NCI-H2107 treated with DMSO at 0.1 percent for 48 hours (cell line): ENCODE data around the gene FBXW11.
"Not testable (repeated sequence)": the region's sequence is repeated elsewhere in the genome, so short reads cannot be mapped to it uniquely, and the experiment has no call there.

ENCODE experiments used
- DNase-seq: peaks from one replicate; lab custom pipeline; 2025; ENCODE audit not compliant: unreplicated experiment; lab: John Stamatoyannopoulos, UW

The FBXW11 gene

GRCh38 chr5:171915700-171916099 is 90.7 kb downstream of the FBXW11 start:
- not testable (repeated sequence) for DNase-seq

DNA sequence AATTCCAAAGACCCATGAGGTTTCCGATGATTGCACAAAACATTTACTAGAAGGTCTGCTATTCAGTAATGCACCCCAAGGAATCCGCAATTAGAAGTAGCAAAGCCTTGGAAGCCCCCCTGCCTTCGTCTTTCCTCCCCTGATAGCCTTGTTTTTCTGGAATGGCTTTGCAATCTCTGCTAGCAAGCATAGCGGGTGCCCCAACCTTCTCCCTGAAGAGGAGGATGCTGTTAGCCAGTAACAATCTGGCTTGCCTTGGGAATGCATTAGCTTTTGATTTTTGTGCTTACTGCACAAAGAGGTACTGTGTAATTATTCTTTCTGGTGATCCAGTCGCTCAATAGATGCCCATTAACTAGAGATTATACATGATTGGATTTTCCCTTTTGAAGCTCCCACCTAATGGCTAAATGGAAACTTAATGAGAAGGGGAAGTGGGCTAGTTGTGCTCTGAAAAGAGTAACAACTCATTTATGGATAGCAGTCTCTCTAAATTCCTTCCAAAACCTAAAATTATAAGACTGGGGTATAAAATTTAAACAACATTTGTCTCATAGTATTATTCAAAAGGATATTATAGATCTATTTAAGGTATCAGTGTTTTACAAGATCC is 91.6 kb downstream of the FBXW11 start:
- DNase-seq: no peak

DNA sequence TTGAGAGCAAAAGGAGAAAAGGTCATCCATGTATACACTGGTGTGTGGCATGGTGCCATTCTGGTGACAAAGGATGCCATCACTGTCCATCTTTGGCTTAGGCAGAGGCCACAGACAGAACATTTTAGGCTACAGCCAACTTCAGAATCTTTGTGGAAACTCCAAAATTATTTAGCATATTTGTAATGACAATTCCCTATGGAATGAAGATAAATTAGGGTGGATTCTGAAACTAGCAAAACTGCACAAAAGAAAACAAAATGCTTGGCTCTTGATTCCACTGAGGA is 92.5 kb downstream of the FBXW11 start:
- no peak for DNase-seq

GRCh38 chr5:171911152-171911551 is 95.3 kb downstream of the FBXW11 start:
- DNase-seq: no peak

DNA sequence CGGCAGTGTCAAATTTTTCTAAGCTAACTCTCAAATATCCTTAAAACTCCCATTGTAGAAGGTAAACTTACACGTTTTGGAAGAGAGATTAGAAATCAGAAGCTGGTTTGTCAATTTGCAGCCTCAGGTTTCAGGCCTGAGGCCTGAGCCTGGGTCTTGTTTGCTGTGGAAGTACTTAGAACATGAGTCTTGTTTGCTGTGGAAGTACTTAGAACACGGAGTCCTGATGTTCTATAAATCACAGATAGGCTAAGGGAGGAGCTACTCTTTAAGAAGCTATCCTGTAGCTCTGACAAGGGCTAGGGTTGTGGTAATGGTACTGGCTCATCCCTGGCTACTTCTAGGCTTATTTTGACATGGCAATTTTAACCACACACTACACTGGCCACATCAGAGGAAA is 97.8 kb downstream of the FBXW11 start:
- no peak for DNase-seq

DNA sequence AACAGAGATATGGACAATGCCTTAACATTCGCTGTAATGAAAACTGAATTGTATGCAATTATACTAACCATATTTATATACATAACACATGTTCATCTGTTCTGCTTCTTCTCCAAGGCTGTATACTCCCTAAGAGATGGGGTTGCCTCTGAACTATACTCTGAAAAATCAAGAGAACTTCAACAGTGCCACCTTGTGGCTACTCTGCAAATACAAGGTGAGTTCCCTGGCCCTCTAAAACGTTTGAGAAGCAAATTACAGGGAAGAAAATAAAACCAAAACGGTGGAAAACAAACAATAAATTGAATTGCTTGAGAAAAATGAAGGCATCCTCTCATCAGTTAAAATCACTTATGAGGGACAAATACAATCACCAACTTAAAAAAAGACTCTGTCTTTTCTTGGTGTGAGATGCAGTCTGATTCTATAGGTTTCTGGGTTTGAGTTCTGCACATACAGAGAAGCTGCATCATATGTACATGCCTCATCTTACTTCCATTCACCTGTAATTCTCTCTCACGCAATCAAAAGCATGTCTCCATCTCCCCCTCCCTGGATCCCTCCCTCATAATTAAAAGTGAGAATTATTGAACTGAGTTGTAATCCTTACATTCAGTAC is 98.6 kb downstream of the FBXW11 start:
- DNase-seq: no peak

DNA sequence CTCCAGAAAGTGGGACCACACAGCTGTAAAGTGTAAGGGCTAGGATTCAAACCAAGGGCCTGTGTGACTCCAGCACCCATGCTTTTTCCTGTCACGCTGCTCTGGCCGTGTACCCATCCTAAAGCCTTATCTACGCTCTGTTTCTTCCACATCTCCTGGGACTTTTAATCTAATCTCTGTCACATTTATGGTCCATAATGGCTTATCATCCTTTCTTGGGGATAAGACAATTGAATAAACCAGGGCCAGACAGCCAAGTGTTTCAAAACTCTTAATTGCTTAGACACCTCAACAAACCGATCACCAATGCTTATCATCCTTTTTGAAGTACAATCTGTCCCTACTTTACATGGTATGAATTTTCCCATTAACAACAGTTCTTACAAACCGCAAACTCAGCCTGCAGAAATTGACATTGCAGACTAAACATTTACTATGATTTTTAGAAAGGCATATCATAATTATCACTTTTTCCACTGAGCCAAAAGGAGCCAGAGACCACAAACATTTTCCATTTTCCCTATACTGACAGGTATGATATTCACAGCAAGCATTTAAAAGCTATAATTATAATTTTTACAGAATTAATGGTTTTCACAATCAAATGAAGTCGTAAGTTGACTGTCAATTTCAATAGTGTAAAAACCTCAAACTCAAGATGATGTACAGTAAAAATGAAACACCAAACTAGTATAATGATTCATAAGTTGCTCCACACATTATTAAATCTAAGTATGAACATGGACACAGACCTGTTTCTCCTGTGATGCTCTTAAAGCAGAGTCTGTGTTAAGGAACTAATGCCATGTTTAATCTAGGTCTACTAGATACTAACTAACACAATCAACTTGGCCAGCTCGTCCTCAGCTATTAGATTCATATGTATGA is 99.5 kb downstream of the FBXW11 start:
- DNase-seq: no peak

DNA sequence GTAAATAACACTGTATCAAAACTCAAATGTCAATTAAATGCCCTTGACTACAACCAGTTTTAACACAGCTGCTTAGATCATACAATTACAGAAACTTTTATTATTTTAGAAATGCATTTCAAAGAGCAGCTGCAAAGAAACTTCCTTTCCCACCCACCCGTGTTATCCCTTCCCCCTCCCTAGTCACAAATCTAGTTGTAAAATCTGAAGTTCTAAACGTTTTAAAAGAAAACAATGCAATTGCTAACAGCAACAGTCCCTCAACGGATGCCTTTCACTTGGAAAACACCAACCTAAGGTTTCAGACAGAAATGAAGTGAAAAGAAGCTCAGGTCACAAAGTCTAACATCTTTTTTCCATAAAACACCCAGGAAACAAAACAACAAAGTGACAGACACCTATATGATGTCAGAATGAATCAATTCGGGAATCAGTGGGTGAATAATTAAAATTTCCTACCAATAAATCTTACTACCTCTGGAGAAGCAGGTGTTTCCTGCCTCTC is 100.3 kb downstream of the FBXW11 start:
- DNase-seq: no peak

- no peak for DNase-seq
Observed at GRCh38 chr5:171904886-171905285, 101.6 kb downstream of the FBXW11 start.

- DNase-seq: no peak
Observed at GRCh38 chr5:171901764-171902163, 104.7 kb downstream of the FBXW11 start.

GRCh38 chr5:171899792-171900191 is 106.6 kb downstream of the FBXW11 start:
- no peak for DNase-seq

- DNase-seq: no peak
Observed at GRCh38 chr5:171898879-171899278, 107.6 kb downstream of the FBXW11 start.

DNA sequence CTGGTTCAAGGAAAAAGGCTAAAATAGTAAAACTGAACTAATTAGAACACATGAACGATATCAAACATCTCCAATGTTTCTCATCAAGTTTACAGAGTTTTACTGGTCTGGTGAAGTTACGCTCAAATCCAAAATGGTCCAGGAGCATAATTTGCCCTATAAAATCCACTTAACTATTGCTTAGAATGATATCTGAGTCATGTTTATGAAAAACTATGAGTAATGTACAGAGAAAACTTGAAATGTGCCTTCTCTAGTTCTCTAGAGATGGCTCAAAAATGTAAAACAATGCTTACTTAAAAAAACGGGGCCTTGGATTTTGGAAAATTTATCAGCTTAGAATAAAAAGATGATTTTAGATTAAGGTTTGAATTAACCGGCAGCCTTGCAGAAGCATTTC is 108.1 kb downstream of the FBXW11 start:
- DNase-seq: no peak

- no peak for DNase-seq
Observed at GRCh38 chr5:171897231-171897630, 109.2 kb downstream of the FBXW11 start.

DNA sequence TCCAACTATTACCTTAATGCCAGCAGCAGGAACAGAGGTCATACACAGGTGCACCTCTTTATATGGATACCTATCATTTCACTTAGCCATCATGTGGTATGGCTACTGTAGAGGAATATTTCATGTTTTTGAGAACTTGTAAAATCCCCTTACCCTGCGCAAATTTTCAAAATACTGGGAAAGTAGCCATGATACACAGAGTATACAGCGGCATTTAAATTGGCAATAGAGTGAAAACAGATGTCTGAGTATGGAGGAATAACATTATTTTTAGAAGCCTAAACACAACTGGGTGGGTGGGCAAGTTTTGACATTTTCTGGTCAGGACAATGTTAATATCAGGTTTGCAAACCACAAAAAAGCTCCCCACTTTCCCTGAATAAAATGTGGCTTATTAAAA is 111.4 kb downstream of the FBXW11 start:
- no peak for DNase-seq

GRCh38 chr5:171893290-171893886 is 113.0 kb downstream of the FBXW11 start:
- DNase-seq: no peak

DNA sequence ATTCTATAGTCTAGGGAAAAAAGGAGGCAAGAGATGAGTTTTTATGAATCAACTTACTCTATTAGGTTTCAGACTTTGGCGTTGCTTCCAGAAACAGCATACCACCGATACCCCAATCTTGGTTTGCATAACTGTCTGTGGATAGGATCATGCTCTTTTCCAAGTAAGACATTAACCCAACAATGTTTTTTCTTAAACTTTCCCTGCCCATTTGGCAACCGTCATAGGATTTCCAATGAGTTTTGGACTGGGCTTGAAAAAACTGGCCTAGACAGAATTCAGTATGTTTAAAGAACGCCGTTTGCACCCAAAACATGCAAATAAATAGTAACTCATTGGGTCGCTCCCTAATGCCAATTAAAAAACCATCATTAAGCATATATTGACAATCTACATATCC is 114.8 kb downstream of the FBXW11 start:
- DNase-seq: no peak

GRCh38 chr5:171891150-171891549 is 115.3 kb downstream of the FBXW11 start:
- DNase-seq: no peak

DNA sequence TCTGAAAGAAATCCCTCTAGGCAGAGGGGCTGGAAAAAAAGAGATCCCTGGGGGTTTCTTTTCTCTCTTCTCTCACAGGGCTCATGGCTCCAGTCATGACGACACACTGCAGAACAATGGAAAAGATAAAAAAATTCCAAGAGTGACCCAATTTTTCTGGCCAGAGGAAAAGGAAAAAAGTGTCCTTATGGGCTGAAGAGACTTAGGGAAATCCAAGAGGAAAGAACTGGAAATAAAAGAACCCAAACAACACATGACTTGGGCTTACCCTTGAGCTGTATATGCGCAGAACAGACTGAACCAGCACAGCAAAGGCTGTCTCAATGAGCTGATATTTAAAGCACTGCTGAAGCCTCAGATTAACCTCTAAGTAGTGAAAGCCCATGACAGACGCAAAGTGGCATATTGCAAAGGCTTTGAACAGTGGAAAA is 118.4 kb downstream of the FBXW11 start:
- no peak for DNase-seq

- not testable (repeated sequence) for DNase-seq
Observed at GRCh38 chr5:171886037-171886436, 120.4 kb downstream of the FBXW11 start.

DNA sequence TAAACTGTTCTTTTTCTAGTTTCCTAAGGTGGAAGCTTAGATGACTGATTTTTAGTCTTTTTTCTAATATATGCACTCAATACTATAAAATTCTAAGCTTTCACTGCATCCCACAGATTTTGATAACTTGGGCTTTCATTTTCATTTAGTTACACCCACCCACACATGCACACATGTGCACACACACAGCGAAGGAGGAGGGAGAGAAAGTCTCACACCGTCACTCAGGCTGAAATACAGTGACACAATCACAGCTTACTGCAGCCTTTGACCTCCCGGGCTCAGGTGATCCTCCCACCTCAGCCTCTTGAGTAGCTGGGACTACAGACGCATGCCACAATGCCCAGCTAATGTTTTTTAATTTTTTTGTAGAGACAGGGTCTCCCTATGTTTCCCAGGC is 124.3 kb downstream of the FBXW11 start:
- DNase-seq: no peak

DNA sequence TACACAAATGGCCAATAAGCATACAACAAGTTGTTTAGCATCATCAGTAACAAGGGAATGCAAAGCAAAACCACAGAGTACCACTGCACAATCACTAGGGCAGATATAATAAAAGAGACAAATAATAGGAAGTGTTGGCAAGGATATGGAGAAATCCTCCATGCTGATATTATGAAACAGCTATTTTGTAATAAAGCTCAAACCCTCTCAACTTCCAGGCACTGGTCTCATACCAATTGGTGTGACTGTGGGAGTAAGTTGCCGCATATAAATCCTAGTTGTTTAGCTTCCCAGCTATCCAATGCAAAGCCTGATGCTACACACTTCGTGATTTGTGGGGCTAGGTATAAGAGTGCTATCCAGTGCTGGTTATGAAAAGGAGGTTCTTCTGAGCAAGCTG is 132.2 kb downstream of the FBXW11 start:
- DNase-seq: no peak
